MCF 10A (cell line): Measurements from ENCODE around the gene NEO1. TPM values are rescaled to one million over a fixed set of nuclear protein-coding genes. Genes with fewer than 3 reads are reported as not detected.

Experiments
- BruUV-seq: library from RNA; stranded (reverse); fragments of 400-500 nt; replicated peaks from 2 replicates; lab custom pipeline; 2021; lab: Mats Ljungman, UMichigan
- CTCF ChIA-PET: fragments of 300-600 bp; sonication (Branson Sonifier 250); formaldehyde crosslinking; extraction: SDS; loops from one replicate; lab custom pipeline; 2021; ENCODE audit warnings: antibody characterized with exemption, inconsistent platforms; lab: Yijun Ruan, JAX
- POLR2A ChIA-PET: fragments of 300-600, 350-650 bp; sonication (Branson Sonifier 250); formaldehyde crosslinking; extraction: SDS; loops from one replicate; lab custom pipeline; 2020; ENCODE audit warnings: antibody characterized with exemption, inconsistent platforms; lab: Yijun Ruan, JAX
- DNase-seq: peaks from one replicate; pipeline ENCODE4 v3.0.0-alpha.2; 2018; ENCODE audit not compliant: unreplicated experiment
- H3K27ac Mint-ChIP-seq: one replicate; pipeline ENCODE4 v1.8.0; 2022; ENCODE audit warnings: mild to moderate bottlenecking, low read depth, mixed read lengths; ENCODE audit not compliant: unreplicated experiment
- H3K27me3 Mint-ChIP-seq: one replicate; pipeline ENCODE4 v1.8.0; 2022; ENCODE audit warnings: mixed read lengths; ENCODE audit not compliant: insufficient read depth, unreplicated experiment
- H3K36me3 Mint-ChIP-seq: one replicate; pipeline ENCODE4 v1.8.0; 2022; ENCODE audit warnings: mild to moderate bottlenecking, moderate library complexity, mixed read lengths; ENCODE audit not compliant: insufficient read depth, unreplicated experiment
- H3K4me1 Mint-ChIP-seq: one replicate; pipeline ENCODE4 v1.8.0; 2022; ENCODE audit warnings: mixed read lengths; ENCODE audit not compliant: insufficient read depth, unreplicated experiment
- H3K4me3 Mint-ChIP-seq: one replicate; pipeline ENCODE4 v1.8.0; 2022; ENCODE audit warnings: mild to moderate bottlenecking, moderate library complexity, mixed read lengths; ENCODE audit not compliant: unreplicated experiment
- H3K9me3 Mint-ChIP-seq: one replicate; pipeline ENCODE4 v1.8.0; 2022; ENCODE audit warnings: mixed read lengths; ENCODE audit not compliant: unreplicated experiment
- CTCF ChIP-seq: fragments of 200-600 bp; IDR thresholded peaks from one replicate; pipeline ENCODE4 v1.8.0; 2022; ENCODE audit warnings: antibody characterized with exemption, mild to moderate bottlenecking; ENCODE audit not compliant: unreplicated experiment
- intact Hi-C: fragments of 100-400 bp; cut with micrococcal nuclease; formaldehyde crosslinking; loops from 2 replicates; pipeline ENCODE4 v1.14.1; 2022
- total RNA-seq: library from RNA; stranded (reverse); gene quantifications from 2 replicates; pipeline ENCODE4 v1.2.3, GENCODE V29; 2022

Gene NEO1
- total RNA-seq, 1 experiment from 2014 or later: 13.2 TPM

- H3K4me3 Mint-ChIP-seq: no peak overlapping the region
- CTCF ChIA-PET: interaction anchor here (0.6 to 0.7 kb wide), 3 partner anchors 16 to 298 kb away, joined by 3 read pairs; no protein-coding TSS in a partner anchor
- DNase-seq: no peak
- H3K27me3 Mint-ChIP-seq: no peaks in the 10 kb centered on the region
- H3K27ac Mint-ChIP-seq: no peak overlapping the region
- no peak for TF ChIP-seq CTCF
- intact Hi-C loops: no loop called here
- H3K36me3 Mint-ChIP-seq: no peaks in the 10 kb centered on the region
- H3K9me3 Mint-ChIP-seq: no peaks in the 10 kb centered on the region
- BruUV-seq: no TSS peak
- POLR2A ChIA-PET: interaction anchor here (0.6 to 1.7 kb wide), 3 partner anchors 13 to 25 kb away, joined by 3 to 5 read pairs (median 4); no protein-coding TSS in a partner anchor
- peaks cover 3% of the 10 kb centered on the region for H3K4me1 Mint-ChIP-seq
Measured at GRCh38 chr15:73005446-73005845, 46.8 kb upstream of the NEO1 start.

- H3K9me3 Mint-ChIP-seq: no peaks in the 10 kb centered on the region
- CTCF ChIA-PET: no interaction called here
- H3K36me3 Mint-ChIP-seq: no peaks in the 10 kb centered on the region
- POLR2A ChIA-PET: interaction anchor here (1.7 kb wide), 1 partner anchor 16 kb away, joined by 5 read pairs; no protein-coding TSS in a partner anchor
- no peak overlapping the region for H3K27ac Mint-ChIP-seq
- intact Hi-C loops: no loop called here
- no TSS peak for BruUV-seq
- H3K27me3 Mint-ChIP-seq: no peaks in the 10 kb centered on the region
- DNase-seq: no peak
- peaks cover 3% of the 10 kb centered on the region for H3K4me1 Mint-ChIP-seq
- H3K4me3 Mint-ChIP-seq: no peak overlapping the region
- TF ChIP-seq CTCF: no peak
Measured at GRCh38 chr15:73006523-73006922, 45.7 kb upstream of the NEO1 start.

- no TSS peak for BruUV-seq
- intact Hi-C loops: no loop called here
Measured at GRCh38 chr15:73009066-73010056, 42.9 kb upstream of the NEO1 start.

More at GRCh38 chr15:73009066-73010056, 42.9 kb upstream of the NEO1 start:
- Mint-ChIP-seq H3K27ac (no peak overlapping the region), H3K4me1 (peaks cover 3% of the 10 kb centered on the region), H3K27me3 (no peaks in the 10 kb centered on the region), H3K4me3 (no peak overlapping the region), H3K36me3 (no peaks in the 10 kb centered on the region), H3K9me3 (no peaks in the 10 kb centered on the region)
- peak; percentile 65 for DNase-seq
- ChIA-PET POLR2A (interaction anchor here (0.8 to 1.8 kb wide), 9 partner anchors 9 to 181 kb away, joined by 3 to 12 read pairs (median 4); partner anchors contain the start of gene NEO1), CTCF (interaction anchor here (0.7 to 1.0 kb wide), 3 partner anchors 17 to 254 kb away, joined by 4 to 5 read pairs (median 4); no protein-coding TSS in a partner anchor)
- TF ChIP-seq CTCF: no peak
